Astrocyte (in vitro differentiated cells and primary cell): ENCODE results near the gene SEC61B. TPM values are rescaled to one million over a fixed set of nuclear protein-coding genes. Genes with fewer than 3 reads are reported as not detected.

ENCODE experiments used
- DNase-seq: peaks from one replicate; pipeline ENCODE4 v3.0.0-alpha.2; 2010; ENCODE audit warnings: low read depth
- FAIRE-seq: peaks from 2 replicates; lab custom pipeline; 2011; peaks lifted over from hg19 to GRCh38; lab: Jason Lieb, UNC
- H2AFZ ChIP-seq: 2 replicates; pipeline ENCODE4 v1.6.0; 2012; ENCODE audit warnings: low read depth, low read length, inconsistent platforms
- H3K27ac ChIP-seq: 2 replicates; pipeline ENCODE4 v1.5.1; 2011; ENCODE audit warnings: low read depth, low read length, inconsistent platforms
- H3K27me3 ChIP-seq: 2 replicates; pipeline ENCODE4 v1.6.0; 2011; ENCODE audit warnings: low read length, inconsistent platforms; ENCODE audit not compliant: insufficient read depth
- H3K36me3 ChIP-seq: 2 replicates; pipeline ENCODE4 v1.5.1; 2011; ENCODE audit warnings: low read length, inconsistent platforms; ENCODE audit not compliant: insufficient read depth
- H3K4me1 ChIP-seq: 2 replicates; pipeline ENCODE4 v1.5.1; 2011; ENCODE audit warnings: low read length, inconsistent platforms; ENCODE audit not compliant: insufficient read depth
- H3K4me2 ChIP-seq: 2 replicates; pipeline ENCODE4 v1.6.0; 2012; ENCODE audit warnings: low read length, inconsistent platforms
- H3K4me3 ChIP-seq: 2 replicates; pipeline ENCODE4 v1.5.1; 2011; ENCODE audit warnings: low read depth, mild to moderate bottlenecking, low read length, inconsistent platforms; ENCODE audit not compliant: insufficient read depth
- H3K79me2 ChIP-seq: 2 replicates; pipeline ENCODE4 v1.6.0; 2012; ENCODE audit warnings: mild to moderate bottlenecking, low read length, inconsistent platforms; ENCODE audit not compliant: insufficient read depth
- H3K9ac ChIP-seq: 2 replicates; pipeline ENCODE4 v1.6.0; 2012; ENCODE audit warnings: mild to moderate bottlenecking, low read length, inconsistent platforms
- H3K9me3 ChIP-seq: 2 replicates; pipeline ENCODE4 v1.5.1; 2012; ENCODE audit warnings: low read depth, mild to moderate bottlenecking, low read length, inconsistent platforms; ENCODE audit not compliant: insufficient read depth
- H4K20me1 ChIP-seq: 2 replicates; pipeline ENCODE4 v1.6.0; 2012; ENCODE audit warnings: low read length, inconsistent platforms; ENCODE audit not compliant: insufficient read depth
- H3K27ac Mint-ChIP-seq: one replicate; pipeline ENCODE4 v1.8.0; 2021; ENCODE audit warnings: mild to moderate bottlenecking, mixed read lengths; ENCODE audit not compliant: unreplicated experiment
- H3K27me3 Mint-ChIP-seq: one replicate; pipeline ENCODE4 v1.8.0; 2021; ENCODE audit warnings: low read depth, mixed read lengths; ENCODE audit not compliant: unreplicated experiment
- H3K36me3 Mint-ChIP-seq: one replicate; pipeline ENCODE4 v1.8.0; 2021; ENCODE audit warnings: low read depth, mixed read lengths; ENCODE audit not compliant: unreplicated experiment
- H3K4me1 Mint-ChIP-seq: one replicate; pipeline ENCODE4 v1.8.0; 2021; ENCODE audit warnings: low read depth, mixed read lengths; ENCODE audit not compliant: unreplicated experiment
- H3K4me3 Mint-ChIP-seq: one replicate; pipeline ENCODE4 v1.8.0; 2021; ENCODE audit warnings: mild to moderate bottlenecking, moderate library complexity, mixed read lengths; ENCODE audit not compliant: unreplicated experiment
- H3K9me3 Mint-ChIP-seq: one replicate; pipeline ENCODE4 v1.8.0; 2021; ENCODE audit warnings: mild to moderate bottlenecking, mixed read lengths; ENCODE audit not compliant: unreplicated experiment
- EZH2 ChIP-seq: IDR thresholded peaks from 2 replicates; pipeline ENCODE4 v1.6.1; 2012; ENCODE audit warnings: mild to moderate bottlenecking, low read length, inconsistent platforms; ENCODE audit not compliant: insufficient read depth
- total RNA-seq: library from RNA; stranded (reverse); gene quantifications from 2 replicates; pipeline ENCODE4 v1.2.1, GENCODE V29; 2021
- TF ChIP-seq, protein P1 (sequence below): IDR thresholded peaks from 2 replicates; pipeline ENCODE4 v1.5.1; 2011; ENCODE audit warnings: low read depth, mild to moderate bottlenecking, inconsistent platforms, low read length, moderate library complexity; ENCODE audit not compliant: insufficient read depth

SEC61B gene
- total RNA-seq, 1 donor from 2014 or later = 263 TPM

DNA sequence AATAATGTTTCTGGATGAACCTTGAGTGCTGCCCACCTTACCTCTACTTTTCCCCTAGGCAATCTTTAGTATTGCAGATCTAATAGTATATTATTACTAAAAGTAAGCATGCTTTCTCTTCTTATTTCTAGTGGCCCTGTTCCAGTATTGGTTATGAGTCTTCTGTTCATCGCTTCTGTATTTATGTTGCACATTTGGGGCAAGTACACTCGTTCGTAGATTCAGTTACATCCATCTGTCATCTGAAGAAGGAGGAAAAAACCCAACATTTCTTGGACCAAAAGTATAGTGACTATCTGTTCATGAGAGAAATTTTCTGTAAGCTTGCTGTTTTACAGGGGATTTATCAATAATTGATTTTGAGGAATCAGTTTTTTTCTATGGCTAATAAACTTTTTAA lies 8.1 kb downstream of the SEC61B start:
- H3K4me1 Mint-ChIP-seq = peaks cover 12% of the 10 kb centered on the region
- H3K27ac ChIP-seq = no peak overlapping the region
- H3K9me3 ChIP-seq = no peaks in the 10 kb centered on the region
- DNase-seq = no peak
- no peaks in the 10 kb centered on the region for H3K27me3 Mint-ChIP-seq
- H3K36me3 ChIP-seq = peaks cover 60% of the 10 kb centered on the region
- no peak overlapping the region for H3K27ac Mint-ChIP-seq
- H3K9me3 Mint-ChIP-seq = no peaks in the 10 kb centered on the region
- H3K27me3 ChIP-seq = no peaks in the 10 kb centered on the region
- no peak overlapping the region for H3K4me3 Mint-ChIP-seq
- no peak for FAIRE-seq
- H2AFZ ChIP-seq = no peak overlapping the region
- no peak overlapping the region for H3K9ac ChIP-seq
- H3K79me2 ChIP-seq = peaks cover 32% of the 10 kb centered on the region
- H3K4me2 ChIP-seq = no peak overlapping the region
- H3K4me3 ChIP-seq = no peak overlapping the region
- peaks cover 72% of the 10 kb centered on the region for H4K20me1 ChIP-seq
- peaks cover 17% of the 10 kb centered on the region for H3K36me3 Mint-ChIP-seq
- TF ChIP-seq, protein P1, sequence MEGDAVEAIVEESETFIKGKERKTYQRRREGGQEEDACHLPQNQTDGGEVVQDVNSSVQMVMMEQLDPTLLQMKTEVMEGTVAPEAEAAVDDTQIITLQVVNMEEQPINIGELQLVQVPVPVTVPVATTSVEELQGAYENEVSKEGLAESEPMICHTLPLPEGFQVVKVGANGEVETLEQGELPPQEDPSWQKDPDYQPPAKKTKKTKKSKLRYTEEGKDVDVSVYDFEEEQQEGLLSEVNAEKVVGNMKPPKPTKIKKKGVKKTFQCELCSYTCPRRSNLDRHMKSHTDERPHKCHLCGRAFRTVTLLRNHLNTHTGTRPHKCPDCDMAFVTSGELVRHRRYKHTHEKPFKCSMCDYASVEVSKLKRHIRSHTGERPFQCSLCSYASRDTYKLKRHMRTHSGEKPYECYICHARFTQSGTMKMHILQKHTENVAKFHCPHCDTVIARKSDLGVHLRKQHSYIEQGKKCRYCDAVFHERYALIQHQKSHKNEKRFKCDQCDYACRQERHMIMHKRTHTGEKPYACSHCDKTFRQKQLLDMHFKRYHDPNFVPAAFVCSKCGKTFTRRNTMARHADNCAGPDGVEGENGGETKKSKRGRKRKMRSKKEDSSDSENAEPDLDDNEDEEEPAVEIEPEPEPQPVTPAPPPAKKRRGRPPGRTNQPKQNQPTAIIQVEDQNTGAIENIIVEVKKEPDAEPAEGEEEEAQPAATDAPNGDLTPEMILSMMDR = no peak
- no peak for TF ChIP-seq EZH2
- H3K4me1 ChIP-seq = no peaks in the 10 kb centered on the region

DNA sequence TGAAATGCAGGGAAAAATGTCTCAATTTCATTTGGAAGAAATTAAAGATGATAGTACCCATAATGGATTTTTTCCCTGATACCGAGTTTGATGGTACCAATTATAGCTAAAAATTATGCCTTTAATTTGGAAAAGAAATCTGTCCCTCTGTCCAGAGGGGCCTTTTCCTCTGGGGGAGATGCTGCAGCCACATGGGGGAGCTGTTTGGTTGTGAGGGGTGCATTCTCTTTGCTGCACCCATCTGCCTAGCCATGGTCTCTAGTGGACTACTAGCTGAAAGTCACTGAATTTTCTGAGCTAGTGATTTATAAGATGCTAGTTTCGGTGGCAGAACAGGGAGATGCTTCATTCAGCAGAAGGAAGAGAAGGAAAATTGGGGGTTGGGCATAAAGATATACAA lies 9.6 kb downstream of the SEC61B start:
- peaks cover 51% of the 10 kb centered on the region for H3K36me3 ChIP-seq
- H3K4me1 Mint-ChIP-seq = peaks cover 7% of the 10 kb centered on the region
- no peak overlapping the region for H3K27ac Mint-ChIP-seq
- peaks cover 57% of the 10 kb centered on the region for H4K20me1 ChIP-seq
- H3K27me3 ChIP-seq = no peaks in the 10 kb centered on the region
- DNase-seq = no peak
- H3K4me1 ChIP-seq = no peaks in the 10 kb centered on the region
- H3K9me3 ChIP-seq = no peaks in the 10 kb centered on the region
- no peak overlapping the region for H2AFZ ChIP-seq
- H3K79me2 ChIP-seq = peaks cover 17% of the 10 kb centered on the region
- no peak overlapping the region for H3K4me3 ChIP-seq
- H3K9ac ChIP-seq = no peak overlapping the region
- H3K27me3 Mint-ChIP-seq = no peaks in the 10 kb centered on the region
- no peak overlapping the region for H3K4me3 Mint-ChIP-seq
- FAIRE-seq = no peak
- no peak overlapping the region for H3K27ac ChIP-seq
- TF ChIP-seq EZH2 = no peak
- TF ChIP-seq, protein P1 = peak; percentile 45
- H3K4me2 ChIP-seq = no peak overlapping the region
- peaks cover 14% of the 10 kb centered on the region for H3K36me3 Mint-ChIP-seq
- H3K9me3 Mint-ChIP-seq = no peaks in the 10 kb centered on the region

DNA sequence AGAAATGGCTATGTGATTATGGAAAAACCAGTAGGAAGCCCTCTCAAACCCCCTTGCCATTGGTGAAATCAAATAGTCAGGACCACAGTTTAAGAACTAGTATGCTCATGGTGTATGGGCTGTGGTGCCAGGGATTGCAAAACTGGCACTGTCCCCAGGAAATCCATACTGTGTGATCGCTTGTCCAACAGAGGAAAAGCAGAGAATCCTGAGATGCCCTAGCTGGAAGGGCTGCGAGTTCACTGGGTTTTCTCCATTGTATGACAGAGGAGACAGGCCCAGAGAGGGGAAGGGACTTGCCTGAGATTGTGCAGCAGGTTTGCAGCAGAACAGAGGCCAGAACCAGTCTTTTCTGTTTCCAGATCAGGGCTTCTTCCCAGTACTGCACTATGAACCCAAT lies 12.5 kb downstream of the SEC61B start:
- Mint-ChIP-seq H3K4me1 (peaks cover 23% of the 10 kb centered on the region), H3K27ac (no peak overlapping the region), H3K4me3 (no peak overlapping the region), H3K9me3 (no peaks in the 10 kb centered on the region), H3K36me3 (peaks cover 16% of the 10 kb centered on the region), H3K27me3 (no peaks in the 10 kb centered on the region)
- no peak for DNase-seq
- Histone ChIP-seq H3K9me3 (no peaks in the 10 kb centered on the region), H4K20me1 (peaks cover 35% of the 10 kb centered on the region), H2AFZ (no peak overlapping the region), H3K4me1 (peaks cover 8% of the 10 kb centered on the region), H3K4me3 (no peak overlapping the region), H3K36me3 (peaks cover 29% of the 10 kb centered on the region), H3K4me2 (no peak overlapping the region), H3K27me3 (no peaks in the 10 kb centered on the region), H3K9ac (no peak overlapping the region), H3K27ac (no peak overlapping the region), H3K79me2 (no peaks in the 10 kb centered on the region)
- no peak for FAIRE-seq
- no peak for TF ChIP-seq EZH2
- TF ChIP-seq, protein P1 = no peak
